Endothelial cell (in vitro differentiated cells): ENCODE data around the gene DNASE1. TPM values are rescaled to one million over a fixed set of nuclear protein-coding genes. Genes with fewer than 3 reads are reported as not detected.

Source experiments
- DNase-seq: peaks from one replicate; pipeline ENCODE4 v3.0.0; 2021; ENCODE audit warnings: low spot score
- H3K27ac Mint-ChIP-seq: one replicate; pipeline ENCODE4 v1.8.0; 2021; ENCODE audit warnings: mixed read lengths, inconsistent platforms; ENCODE audit not compliant: unreplicated experiment
- H3K27me3 Mint-ChIP-seq: one replicate; pipeline ENCODE4 v1.8.0; 2021; ENCODE audit warnings: mild to moderate bottlenecking, moderate library complexity, mixed read lengths, inconsistent platforms; ENCODE audit not compliant: unreplicated experiment
- H3K36me3 Mint-ChIP-seq: one replicate; pipeline ENCODE4 v1.8.0; 2021; ENCODE audit warnings: mild to moderate bottlenecking, low read depth, mixed read lengths, inconsistent platforms; ENCODE audit not compliant: unreplicated experiment
- H3K4me1 Mint-ChIP-seq: one replicate; pipeline ENCODE4 v1.8.0; 2021; ENCODE audit warnings: mild to moderate bottlenecking, mixed read lengths, inconsistent platforms; ENCODE audit not compliant: unreplicated experiment
- H3K4me3 Mint-ChIP-seq: one replicate; pipeline ENCODE4 v1.8.0; 2021; ENCODE audit warnings: mild to moderate bottlenecking, mixed read lengths, inconsistent platforms; ENCODE audit not compliant: unreplicated experiment
- H3K9me3 Mint-ChIP-seq: one replicate; pipeline ENCODE4 v1.8.0; 2021; ENCODE audit warnings: mixed read lengths, inconsistent platforms; ENCODE audit not compliant: unreplicated experiment
- CTCF ChIP-seq: fragments of 200-600 bp; sonication (generic); IDR thresholded peaks from one replicate; pipeline ENCODE4 v1.5.0; 2021; ENCODE audit warnings: antibody characterized with exemption; ENCODE audit not compliant: unreplicated experiment
- total RNA-seq: library from RNA; stranded (reverse); fragmentation: NEBNext Ultra II Directional; extraction: Animal tissue kit (Norgen Biotek cat#: 25700); gene quantifications from one replicate; pipeline ENCODE4 v1.2.1, GENCODE V29; 2021; ENCODE audit not compliant: unreplicated experiment

The DNASE1 gene
- total RNA-seq, 1 donor from 2014 or later: 33.9 TPM

- no peak for TF ChIP-seq CTCF
- Mint-ChIP-seq H3K4me3 (no peak overlapping the region), H3K4me1 (peaks cover 48% of the 10 kb centered on the region), H3K9me3 (no peaks in the 10 kb centered on the region), H3K27ac (peak overlapping the region; percentile 34), H3K36me3 (peaks cover 5% of the 10 kb centered on the region), H3K27me3 (no peaks in the 10 kb centered on the region)
- DNase-seq: no peak
Observed at GRCh38 chr16:3638916-3639644, 15.4 kb upstream of the DNASE1 start.

GRCh38 chr16:3640207-3640606 is 14.3 kb upstream of the DNASE1 start:
- Mint-ChIP-seq H3K36me3 (peaks cover 5% of the 10 kb centered on the region), H3K9me3 (no peaks in the 10 kb centered on the region), H3K4me1 (peaks cover 48% of the 10 kb centered on the region), H3K27me3 (no peaks in the 10 kb centered on the region), H3K27ac (peak overlapping the region; percentile 54), H3K4me3 (no peak overlapping the region)
- TF ChIP-seq CTCF: no peak
- DNase-seq: no peak

GRCh38 chr16:3640632-3641501 is 13.6 kb upstream of the DNASE1 start:
- Mint-ChIP-seq H3K27ac (no peak overlapping the region), H3K27me3 (peaks cover 2% of the 10 kb centered on the region), H3K36me3 (peaks cover 5% of the 10 kb centered on the region), H3K9me3 (no peaks in the 10 kb centered on the region), H3K4me1 (peaks cover 46% of the 10 kb centered on the region), H3K4me3 (no peak overlapping the region)
- TF ChIP-seq CTCF: no peak
- DNase-seq: no peak

- H3K36me3 Mint-ChIP-seq: peaks cover 9% of the 10 kb centered on the region
- TF ChIP-seq CTCF: no peak
- no peaks in the 10 kb centered on the region for H3K9me3 Mint-ChIP-seq
- no peak overlapping the region for H3K4me3 Mint-ChIP-seq
- no peak overlapping the region for H3K27ac Mint-ChIP-seq
- DNase-seq: no peak
- H3K4me1 Mint-ChIP-seq: peaks cover 41% of the 10 kb centered on the region
- H3K27me3 Mint-ChIP-seq: peaks cover 6% of the 10 kb centered on the region
Observed at GRCh38 chr16:3641801-3642396, 12.6 kb upstream of the DNASE1 start.
